HEK293 (cell line): ENCODE data around the gene ALDH4A1.

Experiments used
- TRIM28 ChIP-seq: IDR thresholded peaks from 2 replicates; pipeline ENCODE4 v1.6.1; 2011; ENCODE audit warnings: low read length, control low read depth, borderline replicate concordance
- ZFP3 ChIP-seq: fragments of 450-650 bp; formaldehyde crosslinking; IDR thresholded peaks from 2 replicates; pipeline ENCODE4 v1.5.1; 2016; ENCODE audit warnings: low read depth, missing biosample characterization, missing genetic modification characterization
- ZNF274 ChIP-seq, 2 experiments: fragments of 200-500 bp in 1 of 2; fragments of 450-650 bp in 1 of 2; sonication (Bioruptor generic) in 1 of 2; formaldehyde crosslinking in 1 of 2; IDR thresholded peaks; 2 replicates each; pipeline versions ENCODE4 v1.5.1 to v1.6.1; 2014 to 2016; ENCODE audit warnings: borderline replicate concordance in 1 of 2, inconsistent platforms in 1 of 2, low read length in 1 of 2, missing biosample characterization in 1 of 2, missing genetic modification characterization in 1 of 2
- ZNF416 ChIP-seq: fragments of 450-650 bp; formaldehyde crosslinking; IDR thresholded peaks from 2 replicates; pipeline ENCODE4 v1.5.1; 2016; ENCODE audit warnings: missing biosample characterization, missing genetic modification characterization
- ZNF830 ChIP-seq: fragments of 450-650 bp; IDR thresholded peaks from 2 replicates; pipeline ENCODE4 v1.5.0; 2018; ENCODE audit warnings: missing biosample characterization, missing genetic modification characterization, low read depth, mild to moderate bottlenecking, moderate library complexity
- ZSCAN23 ChIP-seq: fragments of 450-650 bp; formaldehyde crosslinking; IDR thresholded peaks from 2 replicates; pipeline ENCODE4 v1.5.1; 2016; ENCODE audit warnings: missing biosample characterization, missing genetic modification characterization
- TF ChIP-seq, protein P1 (sequence below): fragments of 450-650 bp; formaldehyde crosslinking; IDR thresholded peaks from 2 replicates; pipeline ENCODE4 v1.5.1; 2016; ENCODE audit warnings: missing biosample characterization, missing genetic modification characterization
- TF ChIP-seq, protein P2 (sequence below): fragments of 450-650 bp; formaldehyde crosslinking; IDR thresholded peaks from 2 replicates; pipeline ENCODE4 v1.5.1; 2016; ENCODE audit warnings: missing biosample characterization, missing genetic modification characterization
- TF ChIP-seq, protein P3 (sequence below): fragments of 450-650 bp; formaldehyde crosslinking; IDR thresholded peaks from 2 replicates; pipeline ENCODE4 v1.5.1; 2016; ENCODE audit warnings: missing biosample characterization, missing genetic modification characterization, low read depth

DNA sequence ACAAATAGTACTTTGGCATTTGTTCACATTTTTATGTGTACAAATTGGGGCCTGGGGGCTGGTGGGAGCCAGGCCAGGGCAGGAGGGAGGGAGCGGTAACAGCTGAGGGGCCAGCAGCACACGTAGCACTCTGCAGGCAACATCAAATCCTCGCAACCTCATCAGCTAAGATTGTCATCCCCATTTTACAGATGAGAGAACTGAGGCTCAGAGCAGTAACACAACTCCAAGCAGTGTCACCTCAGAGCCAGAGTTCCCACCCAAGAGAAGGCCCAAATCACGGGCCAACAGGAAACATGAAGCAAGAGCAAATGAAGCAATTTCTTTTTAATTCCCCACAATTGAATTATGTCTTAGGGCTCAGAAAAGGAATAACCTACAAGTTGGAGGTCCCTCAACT lies 40.0 kb upstream of the ALDH4A1 start:
- TF ChIP-seq, protein P1, sequence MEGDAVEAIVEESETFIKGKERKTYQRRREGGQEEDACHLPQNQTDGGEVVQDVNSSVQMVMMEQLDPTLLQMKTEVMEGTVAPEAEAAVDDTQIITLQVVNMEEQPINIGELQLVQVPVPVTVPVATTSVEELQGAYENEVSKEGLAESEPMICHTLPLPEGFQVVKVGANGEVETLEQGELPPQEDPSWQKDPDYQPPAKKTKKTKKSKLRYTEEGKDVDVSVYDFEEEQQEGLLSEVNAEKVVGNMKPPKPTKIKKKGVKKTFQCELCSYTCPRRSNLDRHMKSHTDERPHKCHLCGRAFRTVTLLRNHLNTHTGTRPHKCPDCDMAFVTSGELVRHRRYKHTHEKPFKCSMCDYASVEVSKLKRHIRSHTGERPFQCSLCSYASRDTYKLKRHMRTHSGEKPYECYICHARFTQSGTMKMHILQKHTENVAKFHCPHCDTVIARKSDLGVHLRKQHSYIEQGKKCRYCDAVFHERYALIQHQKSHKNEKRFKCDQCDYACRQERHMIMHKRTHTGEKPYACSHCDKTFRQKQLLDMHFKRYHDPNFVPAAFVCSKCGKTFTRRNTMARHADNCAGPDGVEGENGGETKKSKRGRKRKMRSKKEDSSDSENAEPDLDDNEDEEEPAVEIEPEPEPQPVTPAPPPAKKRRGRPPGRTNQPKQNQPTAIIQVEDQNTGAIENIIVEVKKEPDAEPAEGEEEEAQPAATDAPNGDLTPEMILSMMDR (tag by site-specific recombination) = no peak
- TF ChIP-seq ZFP3 (tag by site-specific recombination) (no peak), ZNF830 (tag by site-specific recombination) (no peak), ZSCAN23 (tag by site-specific recombination) (no peak), TRIM28 (no peak), ZNF274 (IDR thresholded peaks at IDR 0.05; ENCODE audit: low read length) (no peak), ZNF274 (tag by site-specific recombination; IDR thresholded peaks at IDR 0.05; ENCODE audit: borderline replicate concordance) (no peak), ZNF416 (no peak)
- TF ChIP-seq, protein P2, sequence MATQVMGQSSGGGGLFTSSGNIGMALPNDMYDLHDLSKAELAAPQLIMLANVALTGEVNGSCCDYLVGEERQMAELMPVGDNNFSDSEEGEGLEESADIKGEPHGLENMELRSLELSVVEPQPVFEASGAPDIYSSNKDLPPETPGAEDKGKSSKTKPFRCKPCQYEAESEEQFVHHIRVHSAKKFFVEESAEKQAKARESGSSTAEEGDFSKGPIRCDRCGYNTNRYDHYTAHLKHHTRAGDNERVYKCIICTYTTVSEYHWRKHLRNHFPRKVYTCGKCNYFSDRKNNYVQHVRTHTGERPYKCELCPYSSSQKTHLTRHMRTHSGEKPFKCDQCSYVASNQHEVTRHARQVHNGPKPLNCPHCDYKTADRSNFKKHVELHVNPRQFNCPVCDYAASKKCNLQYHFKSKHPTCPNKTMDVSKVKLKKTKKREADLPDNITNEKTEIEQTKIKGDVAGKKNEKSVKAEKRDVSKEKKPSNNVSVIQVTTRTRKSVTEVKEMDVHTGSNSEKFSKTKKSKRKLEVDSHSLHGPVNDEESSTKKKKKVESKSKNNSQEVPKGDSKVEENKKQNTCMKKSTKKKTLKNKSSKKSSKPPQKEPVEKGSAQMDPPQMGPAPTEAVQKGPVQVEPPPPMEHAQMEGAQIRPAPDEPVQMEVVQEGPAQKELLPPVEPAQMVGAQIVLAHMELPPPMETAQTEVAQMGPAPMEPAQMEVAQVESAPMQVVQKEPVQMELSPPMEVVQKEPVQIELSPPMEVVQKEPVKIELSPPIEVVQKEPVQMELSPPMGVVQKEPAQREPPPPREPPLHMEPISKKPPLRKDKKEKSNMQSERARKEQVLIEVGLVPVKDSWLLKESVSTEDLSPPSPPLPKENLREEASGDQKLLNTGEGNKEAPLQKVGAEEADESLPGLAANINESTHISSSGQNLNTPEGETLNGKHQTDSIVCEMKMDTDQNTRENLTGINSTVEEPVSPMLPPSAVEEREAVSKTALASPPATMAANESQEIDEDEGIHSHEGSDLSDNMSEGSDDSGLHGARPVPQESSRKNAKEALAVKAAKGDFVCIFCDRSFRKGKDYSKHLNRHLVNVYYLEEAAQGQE (tag by site-specific recombination) = no peak
- TF ChIP-seq, protein P3, sequence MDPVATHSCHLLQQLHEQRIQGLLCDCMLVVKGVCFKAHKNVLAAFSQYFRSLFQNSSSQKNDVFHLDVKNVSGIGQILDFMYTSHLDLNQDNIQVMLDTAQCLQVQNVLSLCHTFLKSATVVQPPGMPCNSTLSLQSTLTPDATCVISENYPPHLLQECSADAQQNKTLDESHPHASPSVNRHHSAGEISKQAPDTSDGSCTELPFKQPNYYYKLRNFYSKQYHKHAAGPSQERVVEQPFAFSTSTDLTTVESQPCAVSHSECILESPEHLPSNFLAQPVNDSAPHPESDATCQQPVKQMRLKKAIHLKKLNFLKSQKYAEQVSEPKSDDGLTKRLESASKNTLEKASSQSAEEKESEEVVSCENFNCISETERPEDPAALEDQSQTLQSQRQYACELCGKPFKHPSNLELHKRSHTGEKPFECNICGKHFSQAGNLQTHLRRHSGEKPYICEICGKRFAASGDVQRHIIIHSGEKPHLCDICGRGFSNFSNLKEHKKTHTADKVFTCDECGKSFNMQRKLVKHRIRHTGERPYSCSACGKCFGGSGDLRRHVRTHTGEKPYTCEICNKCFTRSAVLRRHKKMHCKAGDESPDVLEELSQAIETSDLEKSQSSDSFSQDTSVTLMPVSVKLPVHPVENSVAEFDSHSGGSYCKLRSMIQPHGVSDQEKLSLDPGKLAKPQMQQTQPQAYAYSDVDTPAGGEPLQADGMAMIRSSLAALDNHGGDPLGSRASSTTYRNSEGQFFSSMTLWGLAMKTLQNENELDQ (tag by site-specific recombination) = no peak
